SKM-1 treated with dmso at 0.1 percent for 144 hours (cell line): ENCODE data around the gene EDEM1.

Experiments
- DNase-seq: peaks from one replicate; lab custom pipeline; 2025; ENCODE audit not compliant: unreplicated experiment; lab: John Stamatoyannopoulos, UW

Gene EDEM1

DNA sequence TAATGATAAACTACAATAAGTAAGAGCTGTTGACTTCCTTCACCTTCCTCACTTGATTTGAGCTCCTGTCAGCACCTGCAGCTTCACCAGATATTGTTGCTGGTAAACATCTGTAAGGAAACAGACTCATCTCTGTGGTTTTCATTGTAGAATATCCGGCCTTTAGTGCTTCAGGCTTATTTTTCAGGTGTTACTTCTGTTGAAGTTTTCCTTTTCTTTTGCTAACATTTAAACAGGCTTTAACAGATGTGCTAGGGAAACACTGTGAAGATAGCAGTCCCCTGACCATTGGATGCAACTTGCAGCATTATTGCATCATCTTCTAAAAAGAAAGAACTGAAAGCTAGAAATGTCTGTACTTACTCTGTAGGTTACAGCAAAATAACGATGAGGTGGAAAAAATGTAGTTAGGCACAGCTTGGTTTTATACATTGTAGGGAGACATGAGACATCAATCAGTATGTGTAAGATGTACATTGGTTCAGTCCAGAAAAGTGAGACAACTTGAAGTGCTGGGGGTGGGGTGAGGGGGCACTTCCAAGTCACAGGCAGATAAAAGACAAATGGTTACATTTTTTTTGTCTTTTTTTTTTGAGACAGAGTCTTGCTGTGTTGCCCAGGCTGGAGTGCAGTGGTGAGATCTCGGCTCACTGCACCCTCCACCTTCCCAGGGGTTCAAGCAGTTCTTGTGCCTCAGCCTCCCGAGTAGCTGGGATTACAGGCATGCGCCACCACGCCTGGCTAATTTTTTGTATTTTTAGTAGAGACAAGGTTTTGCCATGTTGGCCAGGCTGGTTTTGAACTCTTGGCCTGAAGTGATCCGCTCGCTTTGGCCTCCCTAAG lies 10.2 kb downstream of the EDEM1 start:
- peak; percentile 64 for DNase-seq

DNA sequence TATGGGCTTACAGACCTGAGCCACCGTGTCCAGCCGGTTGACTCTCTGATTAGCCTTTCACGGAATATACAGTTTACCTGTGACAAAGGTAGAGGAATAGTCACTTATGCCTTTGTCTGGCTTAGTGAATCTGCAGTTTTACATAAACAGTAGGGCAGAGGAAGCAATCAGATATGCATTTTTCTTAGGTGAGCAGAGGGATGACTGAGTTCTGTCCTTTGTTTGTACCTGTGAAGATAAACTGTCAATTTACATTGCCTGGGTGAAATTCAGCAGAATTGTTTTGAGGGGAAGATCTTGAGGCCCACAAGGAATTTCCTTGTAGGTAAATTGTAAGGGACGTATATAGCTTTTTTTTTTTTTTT lies 10.8 kb downstream of the EDEM1 start:
- no peak for DNase-seq

DNA sequence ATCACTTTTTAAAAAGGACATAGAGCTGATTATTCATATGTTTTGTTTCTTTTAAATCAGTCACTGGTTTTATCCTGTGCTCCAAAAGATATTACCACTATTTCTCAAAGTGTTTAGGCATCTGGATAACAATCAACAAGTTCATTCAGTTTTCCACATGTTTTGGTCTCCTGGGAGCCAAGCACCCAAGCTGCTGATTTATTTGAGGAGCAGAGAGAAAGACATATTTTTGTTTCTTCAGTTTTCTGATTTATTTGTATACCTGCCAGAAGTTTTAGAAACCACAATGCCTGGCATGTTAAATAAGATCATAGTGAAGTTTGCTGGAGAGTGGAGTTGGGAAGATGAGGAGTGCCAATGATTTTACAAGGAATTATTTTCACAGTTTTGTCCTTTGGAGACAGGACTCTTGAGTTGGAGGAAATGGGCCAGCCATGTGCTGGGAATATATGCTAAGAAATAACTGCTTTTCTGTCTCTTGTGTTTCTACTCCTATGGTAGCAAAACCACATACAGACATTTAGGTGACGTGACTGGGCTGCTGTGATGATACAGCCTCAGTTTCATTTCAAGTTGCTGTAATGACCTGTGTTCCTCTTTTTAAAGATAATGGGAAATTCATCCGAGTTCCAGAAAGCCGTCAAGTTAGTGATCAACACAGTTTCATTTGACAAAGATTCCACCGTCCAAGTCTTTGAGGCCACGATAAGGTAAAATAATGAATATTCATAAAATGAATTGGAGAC lies 11.7 kb downstream of the EDEM1 start:
- peak; percentile 79 for DNase-seq

DNA sequence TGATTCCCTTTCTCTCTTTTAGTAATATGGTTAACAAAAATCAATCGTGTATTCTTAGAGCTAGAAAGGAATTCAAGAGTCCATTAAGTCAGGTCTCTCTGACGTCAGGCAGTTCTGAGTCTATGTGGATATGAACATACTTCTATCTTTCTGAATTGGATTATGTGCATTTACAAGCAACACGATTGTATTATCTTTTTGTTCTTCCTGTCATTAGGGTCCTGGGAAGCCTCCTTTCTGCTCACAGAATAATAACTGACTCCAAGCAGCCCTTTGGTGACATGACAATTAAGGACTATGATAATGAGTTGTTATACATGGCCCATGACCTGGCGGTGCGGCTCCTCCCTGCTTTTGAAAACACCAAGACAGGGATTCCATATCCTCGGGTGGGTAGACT lies 14.0 kb downstream of the EDEM1 start:
- no peak for DNase-seq

DNA sequence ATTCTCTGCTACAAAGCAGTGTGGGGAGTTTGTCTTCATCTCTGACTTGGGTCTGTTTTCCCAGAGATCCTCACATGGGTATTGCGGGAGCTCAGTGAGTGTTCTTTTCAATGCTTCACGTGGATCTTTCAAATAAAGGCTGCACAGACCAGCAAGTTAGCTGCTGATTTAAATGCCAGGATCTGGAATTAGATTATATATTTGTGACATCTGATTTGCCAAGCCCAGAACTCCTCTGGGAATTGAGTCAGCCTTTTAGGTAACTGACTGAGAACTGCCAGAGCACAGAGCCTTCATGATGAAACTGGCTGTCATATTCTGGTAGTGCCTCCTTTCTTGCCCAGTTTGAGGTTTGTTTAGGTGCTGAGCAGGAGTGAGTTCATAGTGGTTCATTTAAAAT lies 14.7 kb downstream of the EDEM1 start:
- DNase-seq, result no peak

DNA sequence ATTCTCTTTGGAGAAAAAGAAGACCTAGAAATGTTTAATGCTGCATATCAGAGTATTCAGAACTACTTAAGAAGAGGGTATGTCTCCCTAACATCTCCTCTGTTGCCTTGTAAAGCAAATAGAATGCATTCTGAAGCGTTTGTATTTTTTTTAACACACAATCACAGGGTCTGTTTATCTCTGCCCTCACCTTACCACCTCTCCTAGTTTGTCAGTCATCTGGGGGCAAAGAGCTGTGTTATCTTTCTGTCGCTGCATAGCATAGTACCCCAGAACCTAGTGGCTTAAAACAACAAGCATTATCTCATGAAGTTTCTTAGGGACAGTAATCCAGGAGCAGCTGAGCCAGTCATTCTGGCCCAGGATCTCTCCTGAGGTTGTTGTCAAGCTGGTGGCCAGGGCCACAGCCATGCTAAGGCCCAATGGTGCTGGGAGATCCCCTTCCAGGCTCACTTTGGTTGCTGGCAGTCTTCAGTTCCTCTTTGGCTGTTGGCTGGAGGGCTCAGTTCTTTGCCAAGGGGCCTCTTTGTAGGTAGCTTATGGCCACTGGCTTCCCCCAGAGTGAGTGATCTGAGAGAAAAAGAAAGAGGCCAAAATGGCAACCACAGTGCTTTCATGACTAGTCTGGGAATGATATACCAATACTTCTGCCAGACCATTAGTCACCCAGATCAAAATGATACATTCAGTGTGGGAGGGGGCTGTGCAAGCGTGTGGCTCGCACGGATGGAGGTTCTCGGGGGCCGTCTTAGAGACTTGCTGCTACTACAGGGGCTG lies 17.8 kb downstream of the EDEM1 start:
- no peak for DNase-seq

DNA sequence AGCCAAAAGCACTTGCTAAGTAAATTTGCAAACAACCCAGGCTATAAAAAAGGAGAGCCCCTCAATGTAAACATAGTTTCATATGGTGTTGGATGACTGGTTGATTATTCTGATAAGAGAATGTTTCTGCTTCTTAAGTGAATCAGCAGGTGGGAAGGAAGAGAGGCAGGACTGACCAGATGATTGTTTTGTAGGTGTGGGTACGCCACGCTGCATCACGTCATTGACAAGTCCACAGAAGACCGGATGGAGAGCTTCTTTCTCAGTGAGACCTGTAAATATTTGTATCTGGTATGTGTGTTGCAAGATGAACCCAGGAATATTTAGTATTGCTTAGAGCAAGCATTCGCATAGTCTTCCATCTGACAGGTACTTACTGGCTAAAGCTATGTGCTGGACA lies 23.4 kb downstream of the EDEM1 start:
- no peak for DNase-seq

DNA sequence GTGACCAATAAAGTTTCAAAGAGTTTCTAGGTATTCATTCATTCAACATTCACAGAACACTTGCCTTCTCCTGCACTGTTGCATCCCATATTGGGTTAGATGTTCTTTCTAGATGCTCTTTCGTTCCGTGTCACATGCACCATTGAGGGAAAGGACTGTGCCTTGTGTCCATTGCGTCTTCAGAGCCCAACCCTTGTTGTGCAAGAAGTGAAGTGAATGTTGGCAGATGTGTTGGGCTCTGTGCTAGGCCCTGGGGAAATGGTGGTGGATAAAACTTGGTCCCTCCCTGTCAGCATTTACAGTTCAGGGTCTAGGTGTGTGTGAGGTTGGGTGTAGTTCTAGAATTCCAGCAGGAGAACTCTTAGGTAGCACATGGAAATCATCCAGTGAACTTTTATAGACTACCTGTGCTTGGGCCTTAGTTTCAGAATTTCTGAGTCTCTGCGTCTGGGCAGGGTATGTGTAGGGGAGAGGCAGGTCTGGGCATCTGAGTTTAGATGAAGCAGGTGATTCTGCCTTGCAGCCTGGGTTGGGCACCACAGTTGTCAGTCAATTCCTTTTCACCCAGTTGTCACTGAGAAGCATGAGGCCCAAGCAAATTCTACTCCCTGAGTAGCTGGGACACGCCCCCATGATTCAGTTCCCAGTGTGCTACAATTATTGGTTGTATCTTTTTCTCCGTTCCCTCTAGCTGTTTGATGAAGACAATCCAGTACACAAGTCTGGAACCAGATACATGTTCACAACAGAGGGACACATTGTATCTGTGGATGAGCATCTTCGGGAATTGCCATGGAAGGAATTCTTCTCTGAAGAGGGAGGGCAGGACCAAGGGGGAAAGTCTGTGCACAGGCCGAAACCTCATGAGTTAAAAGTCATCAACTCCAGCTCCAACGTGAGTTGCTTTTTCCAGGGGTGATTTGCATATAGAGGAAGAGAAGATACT lies 25.4 kb downstream of the EDEM1 start:
- DNase-seq, result no peak

DNA sequence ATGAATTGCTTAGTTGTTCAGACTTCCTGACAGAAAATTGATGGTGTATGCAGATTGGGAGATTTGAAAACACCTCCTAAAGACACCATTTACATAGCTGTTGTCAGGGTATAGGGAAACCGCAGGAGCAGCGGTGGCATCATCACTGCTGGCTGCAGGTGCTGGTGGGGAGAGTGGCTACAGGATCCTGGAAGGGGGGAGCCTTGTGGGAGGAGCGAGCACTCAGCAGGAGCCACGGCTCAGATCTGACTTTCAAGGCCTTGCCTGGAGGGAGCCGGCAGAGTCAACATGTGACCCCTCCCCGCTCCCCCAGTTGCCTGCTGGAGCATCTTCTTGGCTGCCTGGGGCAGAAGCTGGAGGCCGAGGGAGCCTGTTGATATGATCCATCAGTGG lies 26.1 kb downstream of the EDEM1 start:
- DNase-seq, result no peak

DNA sequence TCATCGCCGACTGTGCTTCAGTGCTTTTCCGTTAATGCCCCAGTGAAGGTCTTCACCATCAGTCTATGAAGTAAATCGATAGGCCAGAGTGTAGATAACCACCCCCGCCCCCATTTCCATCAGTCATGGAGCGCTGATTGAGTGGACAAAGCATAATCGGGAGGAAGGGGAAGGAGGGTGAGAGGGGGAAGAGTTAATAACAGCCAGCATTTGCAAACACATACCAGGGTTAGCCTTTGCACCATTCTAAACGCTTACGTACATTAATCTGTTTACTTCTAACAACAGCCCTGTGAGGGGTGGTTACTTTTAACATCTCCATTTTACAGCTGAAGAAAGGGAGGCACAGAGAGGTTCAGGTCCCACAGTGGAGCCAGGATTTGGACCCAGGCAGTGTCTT lies 26.8 kb downstream of the EDEM1 start:
- DNase-seq, result no peak

DNA sequence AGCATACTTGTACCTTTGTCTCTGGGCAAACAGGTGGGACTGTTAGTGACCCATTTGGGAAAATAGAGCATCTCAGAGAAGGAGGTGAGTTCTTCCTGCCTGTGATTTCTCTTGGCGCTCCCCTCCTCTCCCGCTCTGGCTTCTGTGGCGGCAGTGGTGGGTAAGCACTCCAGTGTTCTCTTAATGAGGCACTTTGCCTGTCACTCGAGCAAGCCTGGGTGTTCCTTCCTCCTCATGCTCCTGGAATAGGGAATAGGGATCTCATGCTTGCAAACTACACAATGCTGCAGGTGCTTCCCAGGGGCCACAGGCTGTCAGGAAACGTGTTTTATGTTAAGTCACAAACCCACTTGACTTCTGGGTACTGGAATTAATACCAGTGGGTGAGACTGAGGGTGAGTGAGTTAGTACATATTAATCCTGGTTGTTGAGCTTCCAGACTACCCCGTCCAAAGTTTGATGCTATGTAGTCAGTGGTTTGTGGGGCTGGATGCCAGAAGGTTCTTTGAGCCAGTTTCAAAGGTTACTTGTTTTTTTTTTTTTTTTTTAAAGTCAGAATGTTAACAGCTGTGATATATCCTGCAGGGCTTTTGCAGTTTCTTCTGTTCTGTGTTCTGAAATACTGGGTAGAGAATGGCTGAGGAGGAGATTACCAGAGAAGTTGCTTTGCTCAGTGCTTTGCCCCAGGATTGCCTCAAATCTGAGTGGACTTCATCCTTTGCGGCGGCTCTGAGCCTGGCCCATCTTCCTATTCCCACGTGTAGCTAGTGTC lies 30.5 kb downstream of the EDEM1 start:
- no peak for DNase-seq

DNA sequence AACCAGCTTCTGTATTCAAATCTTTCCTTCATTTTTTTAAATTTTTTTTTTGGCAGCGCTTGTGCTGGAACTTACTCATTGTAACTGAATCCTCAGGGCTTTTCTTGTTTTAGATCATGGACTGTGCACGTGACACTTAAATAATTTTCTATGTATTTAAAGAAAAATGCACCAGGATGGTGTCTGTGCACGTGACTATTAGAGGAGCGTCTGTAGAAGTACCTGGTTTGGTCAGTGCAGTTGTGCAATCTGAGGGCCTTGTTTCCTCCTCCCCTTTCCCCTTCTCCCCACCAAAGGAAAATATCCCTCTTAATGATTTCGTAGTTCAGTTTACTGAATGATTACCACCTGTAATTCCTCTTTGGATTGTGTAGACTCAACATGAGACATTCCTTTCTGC lies 31.3 kb downstream of the EDEM1 start:
- no peak for DNase-seq

DNA sequence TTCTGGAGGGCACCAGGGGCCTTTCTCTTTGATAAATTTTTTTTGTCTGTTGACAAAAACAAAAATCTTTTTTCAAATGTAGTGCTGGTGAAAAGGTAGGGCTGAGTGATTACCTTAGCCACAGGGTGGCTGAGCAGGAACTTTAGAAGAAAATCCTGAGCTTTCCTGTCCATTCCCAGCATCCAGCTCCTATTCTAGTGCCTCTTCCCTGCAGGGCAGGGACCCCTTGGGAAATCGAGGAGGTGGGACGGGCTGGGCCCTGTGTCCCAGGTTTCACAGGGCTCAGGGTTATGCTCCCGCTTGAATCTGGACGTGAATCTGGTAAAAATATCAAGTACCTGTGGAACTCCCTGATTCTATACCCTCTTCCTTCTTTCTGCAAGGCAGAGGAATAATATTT lies 31.7 kb downstream of the EDEM1 start:
- no peak for DNase-seq

DNA sequence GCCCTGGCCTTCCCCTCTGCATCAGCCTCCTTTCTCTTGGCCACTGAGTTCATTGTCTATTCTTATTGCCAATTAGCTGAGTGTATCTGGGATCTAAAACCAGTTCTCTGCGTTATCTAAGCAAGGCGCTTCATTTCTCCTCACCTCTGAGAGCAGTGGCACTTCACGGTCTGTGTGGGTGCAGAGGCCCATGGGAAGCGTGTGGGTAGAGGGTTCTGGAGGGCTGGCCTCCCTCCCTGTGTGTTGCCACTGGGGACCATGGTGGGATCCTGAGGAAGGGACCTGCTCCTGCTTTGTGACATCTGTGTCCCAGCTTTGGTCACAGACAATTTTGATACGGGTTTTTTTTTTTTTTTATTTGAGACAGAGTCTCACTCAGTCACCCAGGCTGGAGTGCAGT lies 32.7 kb downstream of the EDEM1 start:
- DNase-seq, result no peak

DNA sequence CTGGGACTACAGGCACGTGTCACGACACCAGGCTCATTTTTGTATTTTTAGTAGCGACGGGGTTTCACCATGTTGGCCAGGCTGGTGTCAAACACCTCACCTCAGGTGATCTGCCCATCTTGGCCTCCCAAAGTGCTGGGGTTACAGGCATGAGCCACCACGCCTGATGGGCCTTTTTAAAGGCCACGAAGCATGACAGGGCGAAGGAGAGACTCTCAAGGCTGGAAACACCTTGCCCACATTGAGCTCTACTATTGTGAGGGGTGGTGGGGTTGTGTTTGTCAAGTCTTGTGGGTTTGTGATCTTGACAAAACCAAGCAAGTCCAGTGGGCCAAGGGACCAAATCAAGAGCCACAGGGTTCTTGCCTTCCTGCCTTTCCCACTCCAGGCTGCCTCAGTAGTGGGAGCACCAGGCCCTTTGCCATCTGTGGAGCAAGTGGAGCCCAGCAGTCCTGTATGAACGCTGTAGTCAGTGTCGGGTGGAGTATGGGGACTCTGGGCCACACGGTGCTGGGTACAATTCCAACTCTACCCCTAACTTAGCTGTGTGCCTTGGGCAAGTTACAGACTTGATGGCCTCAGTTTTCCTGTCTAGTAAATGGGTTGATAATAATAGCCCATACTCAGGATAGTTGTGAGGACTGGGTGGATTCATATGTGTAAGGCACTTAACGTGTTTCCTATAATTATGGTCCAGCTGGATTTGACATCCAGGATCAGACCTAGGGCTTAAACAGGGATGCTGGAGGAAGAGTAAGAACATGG lies 33.3 kb downstream of the EDEM1 start:
- no peak for DNase-seq

DNA sequence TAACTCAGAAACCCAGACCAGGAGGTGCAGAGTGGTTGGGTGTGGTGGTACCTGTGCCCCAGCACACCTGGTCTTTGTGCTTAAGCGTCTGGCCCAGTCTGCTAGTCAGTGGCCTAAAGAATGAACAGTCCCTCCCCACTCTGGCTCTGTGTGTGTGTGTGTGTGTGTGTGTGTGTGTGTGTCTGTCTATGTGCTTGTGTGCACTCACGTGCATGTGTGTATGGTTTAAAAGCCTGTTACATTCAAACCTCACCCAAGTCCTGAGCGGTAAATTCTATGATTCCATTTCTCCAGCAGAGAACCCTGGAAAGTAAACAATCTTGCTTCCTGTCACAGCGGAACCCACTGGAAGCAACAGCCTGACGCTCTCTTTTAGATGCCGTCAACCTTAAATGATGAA lies 34.2 kb downstream of the EDEM1 start:
- no peak for DNase-seq

DNA sequence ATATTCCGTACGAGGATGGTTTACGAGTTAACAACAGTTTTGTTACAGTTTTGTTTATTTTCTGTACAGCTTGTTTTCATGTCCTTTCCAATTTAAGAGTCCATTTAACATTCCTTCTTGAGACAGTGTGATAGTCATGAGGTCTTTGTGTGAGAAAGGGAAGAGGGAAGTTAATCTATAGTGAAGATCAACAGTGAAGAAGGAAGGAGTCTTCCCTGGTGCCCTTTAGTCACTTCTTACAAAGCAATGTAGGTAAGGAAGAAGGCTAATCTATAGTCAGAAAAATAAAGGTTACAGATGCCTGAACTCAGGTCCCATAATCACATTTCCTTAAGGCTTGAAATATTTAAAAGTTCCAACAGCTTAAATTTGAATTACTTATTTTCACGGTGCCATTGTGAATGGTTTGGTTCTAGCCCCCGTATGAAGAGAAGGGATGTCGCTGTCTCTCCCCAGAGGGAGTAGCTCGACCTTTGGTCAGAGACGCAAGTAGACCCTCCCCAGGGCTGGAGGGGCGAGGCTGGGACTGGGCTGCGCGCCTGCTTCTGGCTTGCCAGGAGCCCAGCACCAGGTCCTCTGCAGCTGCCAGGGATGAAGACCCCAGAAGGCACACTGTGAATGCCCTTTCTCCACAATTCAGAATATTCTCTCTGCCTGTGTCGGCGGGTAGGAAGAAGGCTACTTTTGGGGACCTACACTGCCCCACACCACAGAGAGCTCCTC lies 34.9 kb downstream of the EDEM1 start:
- DNase-seq, result no peak

DNA sequence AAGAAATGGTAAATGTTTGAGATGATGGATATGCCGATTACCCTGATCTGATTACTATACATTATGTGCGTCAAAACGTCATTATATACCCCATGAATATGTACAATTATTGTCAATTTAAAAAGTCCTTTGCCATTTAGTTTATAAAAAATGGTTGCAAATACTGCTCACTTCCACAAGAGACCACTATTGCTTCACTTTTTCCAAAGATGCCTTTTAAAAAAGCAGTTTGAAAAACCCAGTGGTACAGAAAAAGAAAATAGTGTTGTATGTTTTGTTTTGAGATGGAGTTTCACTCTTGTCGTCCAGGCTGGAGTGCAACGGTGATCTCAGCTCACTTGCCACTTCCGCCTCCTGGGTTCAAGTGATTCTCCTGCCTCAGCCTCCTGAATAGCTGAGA lies 39.3 kb downstream of the EDEM1 start:
- DNase-seq, result peak; percentile 25

DNA sequence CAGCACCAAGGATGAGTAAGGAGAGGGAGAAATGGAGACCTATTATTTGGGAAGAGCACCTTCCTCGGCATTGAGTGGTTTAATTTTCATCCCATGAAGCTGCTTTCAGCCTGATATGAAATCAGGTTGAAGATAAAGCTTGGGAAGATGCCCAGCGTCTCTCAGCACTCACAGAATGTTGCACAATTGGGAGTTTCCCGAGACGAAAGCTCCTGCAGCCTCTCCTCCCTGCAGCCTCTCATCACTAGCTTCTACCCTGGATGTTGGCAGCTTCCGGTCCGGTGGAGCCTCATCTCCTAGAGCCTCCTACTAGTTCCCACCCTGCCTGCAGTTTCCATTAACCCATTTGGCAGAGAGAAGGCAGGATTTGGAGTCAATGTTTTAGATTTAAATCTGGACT lies 40.3 kb downstream of the EDEM1 start:
- no peak for DNase-seq
